H1 (cell line): ENCODE results near the gene PARP14. TPM values are rescaled to one million over a fixed set of nuclear protein-coding genes. Genes with fewer than 3 reads are reported as not detected.

ENCODE experiments used
- CTCF ChIA-PET: fragments of 300-600 bp; sonication (Branson Sonifier 250); formaldehyde crosslinking; loops from one replicate; lab custom pipeline; 2021; ENCODE audit not compliant: partially characterized antibody; lab: Charles Lee
- POLR2A ChIA-PET: fragments of 300-600 bp; sonication (Branson Sonifier 250); formaldehyde crosslinking; loops from one replicate; lab custom pipeline; 2021; ENCODE audit warnings: inconsistent platforms; ENCODE audit not compliant: partially characterized antibody; lab: Charles Lee
- DNase-seq, 2 experiments: peaks; one replicate each; pipeline versions ENCODE4 v3.0.0 to v3.0.0-alpha.2; 2010 to 2022; ENCODE audit warnings: low spot score in 2 of 2, low read depth in 1 of 2, mixed read lengths in 1 of 2
- FAIRE-seq: peaks from 2 replicates; lab custom pipeline; 2011; peaks lifted over from hg19 to GRCh38; lab: Jason Lieb, UNC
- H2AFZ ChIP-seq: 2 replicates; pipeline ENCODE4 v1.8.1; 2012; ENCODE audit warnings: low read length, inconsistent platforms
- H2AK5ac ChIP-seq: 2 replicates; pipeline ENCODE4 v1.6.1; 2013; ENCODE audit warnings: low read depth, low read length
- H2BK120ac ChIP-seq: replicated peaks from 2 replicates; pipeline ENCODE3; 2013; ENCODE audit warnings: low read depth, low read length, inconsistent platforms
- H2BK12ac ChIP-seq: 2 replicates; pipeline ENCODE4 v1.6.1; 2013; ENCODE audit warnings: low read depth, low read length
- H2BK15ac ChIP-seq: 2 replicates; pipeline ENCODE4 v1.6.1; 2013; ENCODE audit warnings: low read length
- H2BK20ac ChIP-seq: 2 replicates; pipeline ENCODE4 v1.6.1; 2013; ENCODE audit warnings: low read length
- H2BK5ac ChIP-seq: 2 replicates; pipeline ENCODE4 v1.6.1; 2013; ENCODE audit warnings: low read depth, low read length
- H3K14ac ChIP-seq: 2 replicates; pipeline ENCODE4 v1.6.1; 2013; ENCODE audit warnings: inconsistent platforms; ENCODE audit not compliant: insufficient read length
- H3K18ac ChIP-seq: 2 replicates; pipeline ENCODE4 v1.6.1; 2013; ENCODE audit warnings: low read length; ENCODE audit errors: extremely low read depth
- H3K23ac ChIP-seq: 2 replicates; pipeline ENCODE4 v1.6.1; 2013; ENCODE audit warnings: inconsistent platforms; ENCODE audit not compliant: insufficient read length
- H3K23me2 ChIP-seq: 2 replicates; pipeline ENCODE4 v1.6.1; 2013; ENCODE audit warnings: low read depth, low read length
- H3K27ac ChIP-seq: 2 replicates; pipeline ENCODE4 v1.6.1; 2011; ENCODE audit warnings: low read depth, low read length, inconsistent platforms
- H3K27me3 ChIP-seq, 4 experiments: replicated peaks in 1 of 4; 1 replicate in 1 of 4; 2 replicates in 3 of 4; pipeline versions ENCODE4 v1.6.1 to v1.8.1; 2011 to 2013; ENCODE audit warnings: low read length in 3 of 4, mild to moderate bottlenecking in 3 of 4, inconsistent platforms in 2 of 4, mixed read lengths in 2 of 4, moderate library complexity in 1 of 4; ENCODE audit not compliant: control insufficient read depth in 3 of 4, insufficient read depth in 3 of 4; ENCODE audit errors: extremely low read depth in 1 of 4
- H3K36me3 ChIP-seq, 4 experiments: 2 replicates each; pipeline versions ENCODE4 v1.6.1 to v1.8.1; 2011 to 2013; ENCODE audit warnings: mild to moderate bottlenecking in 4 of 4, low read length in 3 of 4, moderate library complexity in 2 of 4, control low read depth in 1 of 4, inconsistent platforms in 1 of 4; ENCODE audit not compliant: insufficient read depth in 4 of 4, control insufficient read depth in 2 of 4
- H3K4ac ChIP-seq: replicated peaks from 2 replicates; pipeline ENCODE3; 2013; ENCODE audit warnings: low read length, low read depth, mixed read lengths, inconsistent platforms; ENCODE audit not compliant: insufficient read length
- H3K4me1 ChIP-seq, 4 experiments: replicated peaks in 1 of 4; 1 replicate in 1 of 4; 2 replicates in 3 of 4; pipeline versions ENCODE4 v1.6.1 to v1.8.1; 2011 to 2013; ENCODE audit warnings: low read length in 3 of 4, inconsistent platforms in 2 of 4, mixed read lengths in 1 of 4; ENCODE audit not compliant: insufficient read depth in 4 of 4, control insufficient read depth in 3 of 4
- H3K4me2 ChIP-seq, 2 experiments: 2 replicates each; pipeline versions ENCODE4 v1.6.1 to v1.8.1; 2011 to 2013; ENCODE audit warnings: low read depth in 2 of 2, low read length in 2 of 2, control low read depth in 1 of 2, inconsistent platforms in 1 of 2, mild to moderate bottlenecking in 1 of 2; ENCODE audit not compliant: insufficient read depth in 1 of 2
- H3K4me3 ChIP-seq, 4 experiments: fragments of 200-600, 300-600 bp in 1 of 4; sonication (generic), shearing (Covaris generic), sonication (Bioruptor Twin) in 1 of 4; 2 replicates each; pipeline versions ENCODE4 v1.5.1 to v1.8.1; 2011 to 2016; ENCODE audit warnings: low read length in 4 of 4, low read depth in 3 of 4, control low read depth in 2 of 4, inconsistent platforms in 2 of 4, mild to moderate bottlenecking in 2 of 4, mixed read lengths in 1 of 4, moderate library complexity in 1 of 4; ENCODE audit not compliant: insufficient read depth in 2 of 4; ENCODE audit errors: extremely low read depth in 1 of 4
- H3K56ac ChIP-seq: replicated peaks from 2 replicates; pipeline ENCODE3; 2013; ENCODE audit warnings: low read depth, mild to moderate bottlenecking, mixed read lengths, low read length, inconsistent platforms; ENCODE audit not compliant: insufficient read length
- H3K79me1 ChIP-seq: 2 replicates; pipeline ENCODE4 v1.6.1; 2013; ENCODE audit warnings: low read depth, low read length, control low read depth
- H3K79me2 ChIP-seq, 2 experiments: 2 replicates each; pipeline versions ENCODE4 v1.6.1 to v1.8.1; 2012 to 2013; ENCODE audit warnings: low read length in 2 of 2, mild to moderate bottlenecking in 2 of 2, inconsistent platforms in 1 of 2; ENCODE audit not compliant: insufficient read depth in 2 of 2, control insufficient read depth in 1 of 2
- H3K9ac ChIP-seq, 4 experiments: replicated peaks in 1 of 4; 1 replicate in 1 of 4; 2 replicates in 3 of 4; pipeline versions ENCODE4 v1.6.1 to v1.8.1; 2011 to 2013; ENCODE audit warnings: low read depth in 3 of 4, low read length in 3 of 4, control low read depth in 2 of 4, mild to moderate bottlenecking in 2 of 4, moderate library complexity in 2 of 4, inconsistent platforms in 1 of 4; ENCODE audit errors: extremely low read depth in 1 of 4
- H3K9me3 ChIP-seq, 2 experiments: 2 replicates each; pipeline versions ENCODE4 v1.6.1 to v1.8.1; 2012 to 2013; ENCODE audit warnings: mild to moderate bottlenecking in 2 of 2, moderate library complexity in 2 of 2, control low read depth in 1 of 2, inconsistent platforms in 1 of 2, low read depth in 1 of 2, low read length in 1 of 2, mixed read lengths in 1 of 2; ENCODE audit not compliant: insufficient read depth in 2 of 2
- H4K20me1 ChIP-seq, 2 experiments: replicated peaks in 1 of 2; 2 replicates each; pipeline versions ENCODE3 to v1.8.1; 2011 to 2013; ENCODE audit warnings: inconsistent platforms in 2 of 2, low read length in 2 of 2, mild to moderate bottlenecking in 1 of 2; ENCODE audit not compliant: insufficient read depth in 2 of 2, control insufficient read depth in 1 of 2
- H4K5ac ChIP-seq: 2 replicates; pipeline ENCODE4 v1.6.1; 2013; ENCODE audit warnings: low read length, low read depth, mixed read lengths, inconsistent platforms; ENCODE audit not compliant: insufficient read length
- H4K8ac ChIP-seq: 2 replicates; pipeline ENCODE4 v1.8.0; 2013; ENCODE audit warnings: mild to moderate bottlenecking, moderate library complexity, low read length, inconsistent platforms; ENCODE audit not compliant: insufficient read depth; ENCODE audit errors: extremely low read depth
- H4K91ac ChIP-seq: replicated peaks from 2 replicates; pipeline ENCODE3; 2013; ENCODE audit warnings: low read length, mixed read lengths, inconsistent platforms; ENCODE audit not compliant: insufficient read length
- CREB1 ChIP-seq: IDR thresholded peaks from 2 replicates; pipeline ENCODE4 v1.6.1; 2012; ENCODE audit warnings: inconsistent platforms
- CTBP2 ChIP-seq: IDR thresholded peaks from 2 replicates; pipeline ENCODE4 v1.7.0; 2011; ENCODE audit warnings: borderline replicate concordance, mild to moderate bottlenecking, moderate library complexity, mixed read lengths, low read length; ENCODE audit not compliant: insufficient read depth, insufficient read length
- JUND ChIP-seq: IDR thresholded peaks from 2 replicates; pipeline ENCODE4 v1.6.1; 2011; ENCODE audit warnings: mild to moderate bottlenecking, improper control_type of control experiment, low read length
- KDM5A ChIP-seq: fragments of 200-600 bp; IDR thresholded peaks from 2 replicates; pipeline ENCODE4 v1.7.1; 2012; ENCODE audit warnings: mild to moderate bottlenecking, low read length, inconsistent platforms, mixed read lengths
- MAFK ChIP-seq: IDR thresholded peaks from 2 replicates; pipeline ENCODE4 v1.6.1; 2012; ENCODE audit warnings: low read depth, mild to moderate bottlenecking, improper control_type of control experiment, low read length
- SAP30 ChIP-seq: fragments of 300-600 bp; sonication (generic); IDR thresholded peaks from 2 replicates; pipeline ENCODE4 v1.7.1; 2012; ENCODE audit warnings: low read length, moderate library complexity, mild to moderate bottlenecking, inconsistent platforms; ENCODE audit not compliant: insufficient read depth, insufficient replicate concordance
- WGBS, 2 experiments: shearing (Covaris generic) in 1 of 2; methylation state at CpG; one replicate each; pipeline versions ENCODE4 v1.1.6 to v1.1.7; 2013 to 2015; ENCODE audit warnings: low lambda C conversion rate in 2 of 2, mixed read lengths in 2 of 2, inconsistent platforms in 1 of 2, low coverage in 1 of 2, missing lambda C conversion rate in 1 of 2; ENCODE audit not compliant: insufficient replicate concordance in 2 of 2, insufficient coverage in 1 of 2, insufficient read length in 1 of 2; ENCODE audit errors: extremely low coverage in 1 of 2, missing lambda C conversion rate in 1 of 2; 5-methylcytosine and 5-hydroxymethylcytosine counted together
- polyA plus RNA-seq, 7 experiments: library from polyadenylated mRNA; depleted of rRNA in 3 of 7; stranded (reverse) in 5 of 7; unstranded in 2 of 7; fragments of >200 nt in 5 of 7; fragments of 200-250 nt in 2 of 7; gene quantifications; 1 replicate in 5 of 7; 2 replicates in 1 of 7; 4 replicates in 1 of 7; pipeline versions ENCODE4 v1.2.1 to v1.2.3, GENCODE V29; 2011 to 2013; ENCODE audit warnings: missing spikeins in 2 of 7, mixed read lengths in 2 of 7
- total RNA-seq: library from RNA; stranded (reverse); fragmentation: NEBNext Ultra II Directional; extraction: Animal tissue kit (Norgen Biotek cat#: 25700); gene quantifications from 2 replicates; pipeline ENCODE4 v1.2.1, GENCODE V29; 2021
- TF ChIP-seq, protein P1 (sequence below): IDR thresholded peaks from 2 replicates; pipeline ENCODE4 v1.6.1; 2012; ENCODE audit warnings: low read length, inconsistent platforms
- TF ChIP-seq, protein P2 (sequence below), 3 experiments: IDR thresholded peaks; 1 replicate in 2 of 3; 2 replicates in 1 of 3; pipeline versions ENCODE4 v1.5.1 to v1.6.1; 2011; ENCODE audit warnings: low read length in 3 of 3, mild to moderate bottlenecking in 3 of 3, inconsistent platforms in 2 of 3, low read depth in 1 of 3, moderate library complexity in 1 of 3; ENCODE audit not compliant: insufficient read depth in 1 of 3; ENCODE audit errors: control extremely low read depth in 1 of 3

Gene PARP14
- total and polyA plus RNA-seq, 2 of the 8 experiments (the other 6 are each of a cell fraction or from before 2014, with no cell fraction given) = 12.6 to 17.6 TPM

DNA sequence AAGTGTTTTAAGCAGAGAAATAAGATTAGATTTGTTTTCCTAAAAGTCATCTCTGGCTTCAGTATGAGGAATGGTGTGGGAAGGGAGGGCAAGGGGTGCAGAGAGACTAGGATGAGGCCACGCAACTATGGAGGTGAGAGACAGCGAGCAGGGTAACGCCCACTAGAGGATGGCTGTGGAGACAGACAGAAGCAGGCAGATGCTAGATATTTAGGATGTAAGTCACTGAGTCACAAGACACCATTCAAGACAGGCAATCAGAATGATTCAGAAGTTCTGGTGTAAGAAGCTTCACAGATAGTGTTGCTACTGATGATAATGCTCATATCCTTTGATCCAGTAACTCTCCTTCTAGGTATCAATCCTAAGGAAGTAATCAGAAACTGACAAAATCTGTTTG lies 93.9 kb downstream of the PARP14 start:
- ChIA-PET CTCF (interaction anchor here (0.6 to 1.9 kb wide), 10 partner anchors 12 to 344 kb away, joined by 3 to 8 read pairs (median 4); no protein-coding TSS in a partner anchor), POLR2A (interaction anchor here (0.8 to 1.3 kb wide), 3 partner anchors 12 to 19 kb away, joined by 3 to 5 read pairs (median 3); partner anchors contain the start of gene HSPBAP1)
- no peak overlapping the region for H3K23ac ChIP-seq
- no peaks in the 10 kb centered on the region for H4K20me1 ChIP-seq
- no peak overlapping the region for H2BK20ac ChIP-seq
- H3K79me1 ChIP-seq = no peaks in the 10 kb centered on the region
- H2BK120ac ChIP-seq = no peak overlapping the region
- no peak overlapping the region for H2BK12ac ChIP-seq
- no peak overlapping the region for H2AFZ ChIP-seq
- H3K36me3 ChIP-seq = no peaks in the 10 kb centered on the region; a peak in 2 of 8 replicates
- no peak overlapping the region for H3K4me2 ChIP-seq
- WGBS, 2 experiments = 64% methylated on average over 3 of the region's 3 CpGs; no CpG with 5 or more reads in 1 of the 2 experiments
- peaks cover 0 to 4% (median under 1%) of the 10 kb centered on the region in 4 experiments; a peak in 2 of 7 replicates for H3K4me1 ChIP-seq
- FAIRE-seq (peak; percentile 24), DNase-seq (no peak)
- H3K9ac ChIP-seq = no peak overlapping the region
- H4K8ac ChIP-seq = no peak overlapping the region
- no peak overlapping the region for H2BK15ac ChIP-seq
- H3K27ac ChIP-seq = no peak overlapping the region
- no peak overlapping the region for H2BK5ac ChIP-seq
- H4K91ac ChIP-seq = no peak overlapping the region
- no peak overlapping the region for H3K4me3 ChIP-seq
- no peak overlapping the region for H3K14ac ChIP-seq
- no peaks in the 10 kb centered on the region; the same call in 1 of the 2 replicates for H3K23me2 ChIP-seq
- no peak overlapping the region for H3K56ac ChIP-seq
- H4K5ac ChIP-seq = no peak overlapping the region
- H3K79me2 ChIP-seq = no peaks in the 10 kb centered on the region
- H3K9me3 ChIP-seq = no peaks in the 10 kb centered on the region
- no peak overlapping the region for H2AK5ac ChIP-seq
- H3K18ac ChIP-seq = no peak overlapping the region
- H3K4ac ChIP-seq = no peak overlapping the region
- no peaks in the 10 kb centered on the region for H3K27me3 ChIP-seq
- TF ChIP-seq CREB1 (no peak), SAP30 (no peak), MAFK (no peak), KDM5A (no peak), CTBP2 (no peak), JUND (no peak)
- TF ChIP-seq, protein P1, sequence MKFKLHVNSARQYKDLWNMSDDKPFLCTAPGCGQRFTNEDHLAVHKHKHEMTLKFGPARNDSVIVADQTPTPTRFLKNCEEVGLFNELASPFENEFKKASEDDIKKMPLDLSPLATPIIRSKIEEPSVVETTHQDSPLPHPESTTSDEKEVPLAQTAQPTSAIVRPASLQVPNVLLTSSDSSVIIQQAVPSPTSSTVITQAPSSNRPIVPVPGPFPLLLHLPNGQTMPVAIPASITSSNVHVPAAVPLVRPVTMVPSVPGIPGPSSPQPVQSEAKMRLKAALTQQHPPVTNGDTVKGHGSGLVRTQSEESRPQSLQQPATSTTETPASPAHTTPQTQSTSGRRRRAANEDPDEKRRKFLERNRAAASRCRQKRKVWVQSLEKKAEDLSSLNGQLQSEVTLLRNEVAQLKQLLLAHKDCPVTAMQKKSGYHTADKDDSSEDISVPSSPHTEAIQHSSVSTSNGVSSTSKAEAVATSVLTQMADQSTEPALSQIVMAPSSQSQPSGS = no peak
- TF ChIP-seq, protein P2, sequence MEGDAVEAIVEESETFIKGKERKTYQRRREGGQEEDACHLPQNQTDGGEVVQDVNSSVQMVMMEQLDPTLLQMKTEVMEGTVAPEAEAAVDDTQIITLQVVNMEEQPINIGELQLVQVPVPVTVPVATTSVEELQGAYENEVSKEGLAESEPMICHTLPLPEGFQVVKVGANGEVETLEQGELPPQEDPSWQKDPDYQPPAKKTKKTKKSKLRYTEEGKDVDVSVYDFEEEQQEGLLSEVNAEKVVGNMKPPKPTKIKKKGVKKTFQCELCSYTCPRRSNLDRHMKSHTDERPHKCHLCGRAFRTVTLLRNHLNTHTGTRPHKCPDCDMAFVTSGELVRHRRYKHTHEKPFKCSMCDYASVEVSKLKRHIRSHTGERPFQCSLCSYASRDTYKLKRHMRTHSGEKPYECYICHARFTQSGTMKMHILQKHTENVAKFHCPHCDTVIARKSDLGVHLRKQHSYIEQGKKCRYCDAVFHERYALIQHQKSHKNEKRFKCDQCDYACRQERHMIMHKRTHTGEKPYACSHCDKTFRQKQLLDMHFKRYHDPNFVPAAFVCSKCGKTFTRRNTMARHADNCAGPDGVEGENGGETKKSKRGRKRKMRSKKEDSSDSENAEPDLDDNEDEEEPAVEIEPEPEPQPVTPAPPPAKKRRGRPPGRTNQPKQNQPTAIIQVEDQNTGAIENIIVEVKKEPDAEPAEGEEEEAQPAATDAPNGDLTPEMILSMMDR (IDR thresholded peaks at IDR 0.05; ENCODE audit: control extremely low read depth in 1 of 3, insufficient read depth in 1 of 3, low read depth in 1 of 3, low read length in 3 of 3) = peak; percentile 15 to 62 (median 57); a peak in 3 of 4 replicates
